Measurements from ENCODE around the gene LSAMP. TPM values are rescaled to one million over a fixed set of nuclear protein-coding genes. Genes with fewer than 3 reads are reported as not detected.
A peak's percentile ranks its signal among the peaks of the same experiment; 100 is the strongest.

The LSAMP gene
- polyA plus RNA-seq, 1 experiment, result 2.7 TPM

DNA sequence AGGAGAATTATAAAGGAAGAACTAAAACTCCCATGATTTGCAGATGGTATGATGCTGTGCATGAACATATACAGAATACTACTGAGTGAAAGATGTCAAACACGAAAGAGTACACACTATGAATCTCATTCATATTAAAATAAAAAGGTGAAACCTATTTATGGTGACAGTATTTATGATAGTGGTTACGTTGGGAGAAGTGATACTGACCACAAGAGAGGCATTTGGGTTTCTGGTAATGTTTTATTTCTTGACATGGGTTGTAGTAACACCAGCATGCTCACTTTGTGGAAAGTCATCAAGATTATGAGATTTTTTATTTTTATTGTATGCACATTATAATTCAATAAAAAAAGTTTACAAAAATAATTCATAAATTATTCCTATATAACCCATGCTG is 498.0 kb downstream of the LSAMP start:
- Histone ChIP-seq H3K27me3 (ENCODE audit: control insufficient read depth, insufficient read depth, low read length) (no peaks in the 10 kb centered on the region), H3K4me3 (ENCODE audit: low read depth, low read length) (no peak overlapping the region), H3K36me3 (ENCODE audit: control insufficient read depth, insufficient read depth, low read length) (no peaks in the 10 kb centered on the region)
- POLR2A ChIA-PET, result no interaction called here
- TF ChIP-seq, protein P1, sequence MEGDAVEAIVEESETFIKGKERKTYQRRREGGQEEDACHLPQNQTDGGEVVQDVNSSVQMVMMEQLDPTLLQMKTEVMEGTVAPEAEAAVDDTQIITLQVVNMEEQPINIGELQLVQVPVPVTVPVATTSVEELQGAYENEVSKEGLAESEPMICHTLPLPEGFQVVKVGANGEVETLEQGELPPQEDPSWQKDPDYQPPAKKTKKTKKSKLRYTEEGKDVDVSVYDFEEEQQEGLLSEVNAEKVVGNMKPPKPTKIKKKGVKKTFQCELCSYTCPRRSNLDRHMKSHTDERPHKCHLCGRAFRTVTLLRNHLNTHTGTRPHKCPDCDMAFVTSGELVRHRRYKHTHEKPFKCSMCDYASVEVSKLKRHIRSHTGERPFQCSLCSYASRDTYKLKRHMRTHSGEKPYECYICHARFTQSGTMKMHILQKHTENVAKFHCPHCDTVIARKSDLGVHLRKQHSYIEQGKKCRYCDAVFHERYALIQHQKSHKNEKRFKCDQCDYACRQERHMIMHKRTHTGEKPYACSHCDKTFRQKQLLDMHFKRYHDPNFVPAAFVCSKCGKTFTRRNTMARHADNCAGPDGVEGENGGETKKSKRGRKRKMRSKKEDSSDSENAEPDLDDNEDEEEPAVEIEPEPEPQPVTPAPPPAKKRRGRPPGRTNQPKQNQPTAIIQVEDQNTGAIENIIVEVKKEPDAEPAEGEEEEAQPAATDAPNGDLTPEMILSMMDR (IDR thresholded peaks at IDR 0.05; ENCODE audit: insufficient read depth, low read depth, low read length), result no peak
- CTCF ChIA-PET, result no interaction called here
- DNase-seq (ENCODE audit: low read depth), result no peak

DNA sequence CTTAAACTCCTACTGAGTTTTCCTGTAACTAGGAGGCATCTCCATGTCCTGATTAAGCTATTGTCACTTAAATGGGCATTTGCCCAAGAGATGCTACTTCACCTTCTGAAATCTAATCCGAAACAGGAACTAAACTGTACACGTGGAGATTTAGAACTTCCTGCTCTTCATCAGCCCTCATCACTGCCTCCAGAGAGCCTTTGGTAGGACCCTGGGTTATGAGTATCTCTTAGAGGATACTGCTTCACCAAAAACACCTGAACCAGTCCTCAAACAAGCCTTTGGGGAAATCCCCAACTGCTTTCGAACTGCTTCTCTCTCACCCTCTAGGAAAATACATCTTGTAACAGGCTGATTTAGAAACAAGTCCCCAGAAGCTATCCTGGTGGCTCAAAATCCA is 501.7 kb downstream of the LSAMP start:
- TF ChIP-seq, protein P1 (IDR thresholded peaks at IDR 0.05; ENCODE audit: insufficient read depth, low read depth, low read length), result no peak
- DNase-seq (ENCODE audit: low read depth), result no peak
- Histone ChIP-seq H3K4me3 (ENCODE audit: low read depth, low read length) (no peak overlapping the region), H3K36me3 (ENCODE audit: control insufficient read depth, insufficient read depth, low read length) (no peaks in the 10 kb centered on the region), H3K27me3 (ENCODE audit: control insufficient read depth, insufficient read depth, low read length) (no peaks in the 10 kb centered on the region)
- ChIA-PET POLR2A (no interaction called here), CTCF (interaction anchor here (1.0 to 1.4 kb wide), 3 partner anchors 9 to 14 kb away, joined by 3 read pairs; no protein-coding TSS in a partner anchor)

DNA sequence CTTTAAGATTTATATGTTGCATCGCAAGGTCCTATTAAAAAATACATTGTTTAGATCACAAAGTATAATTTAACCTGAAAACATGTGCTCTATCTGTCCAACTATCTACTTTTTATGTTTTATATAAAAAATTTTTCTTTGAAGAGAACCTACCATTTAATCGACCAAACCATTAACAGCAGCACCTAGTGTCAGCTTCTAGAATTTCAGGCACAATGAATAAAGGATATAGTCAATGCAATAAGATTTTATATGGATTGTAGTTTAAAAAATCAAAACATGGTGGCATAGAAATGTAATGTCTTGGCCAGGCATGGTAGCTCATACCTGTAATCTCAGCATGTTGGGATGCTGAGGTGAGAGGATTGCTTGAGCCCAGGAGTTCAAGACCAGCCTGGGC is 508.2 kb downstream of the LSAMP start:
- no peak for DNase-seq (ENCODE audit: low read depth)
- Histone ChIP-seq H3K27me3 (ENCODE audit: control insufficient read depth, insufficient read depth, low read length) (no peaks in the 10 kb centered on the region), H3K36me3 (ENCODE audit: control insufficient read depth, insufficient read depth, low read length) (no peaks in the 10 kb centered on the region), H3K4me3 (ENCODE audit: low read depth, low read length) (no peak overlapping the region)
- TF ChIP-seq, protein P1 (IDR thresholded peaks at IDR 0.05; ENCODE audit: insufficient read depth, low read depth, low read length), result peak; percentile 40
- POLR2A ChIA-PET, result no interaction called here
- CTCF ChIA-PET, result interaction anchor here (0.8 to 1.9 kb wide), 7 partner anchors 9 to 33 kb away, joined by 3 to 7 read pairs (median 3); no protein-coding TSS in a partner anchor

DNA sequence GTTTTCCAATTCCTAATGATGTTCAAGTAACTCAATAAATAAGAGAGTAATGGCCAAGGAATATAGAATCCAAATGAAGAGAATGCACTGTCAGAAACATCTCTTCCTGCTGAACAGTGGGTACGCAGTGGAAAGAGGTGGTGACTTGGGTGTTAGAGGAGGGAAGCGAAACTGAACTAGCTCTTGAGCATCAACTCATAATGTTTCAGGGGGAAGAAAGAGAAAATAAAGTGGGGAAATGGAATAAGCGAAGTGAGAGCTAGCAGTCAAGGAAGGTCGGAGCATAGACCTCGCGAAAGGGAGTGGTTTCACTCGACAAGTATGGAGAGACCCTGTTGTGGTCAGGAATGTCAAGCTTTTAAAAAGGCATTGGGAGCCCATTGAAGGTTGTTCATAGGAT is 512.5 kb downstream of the LSAMP start:
- H3K4me3 ChIP-seq (ENCODE audit: low read depth, low read length), result no peak overlapping the region
- POLR2A ChIA-PET, result no interaction called here
- no peaks in the 10 kb centered on the region for H3K27me3 ChIP-seq (ENCODE audit: control insufficient read depth, insufficient read depth, low read length)
- TF ChIP-seq, protein P1 (IDR thresholded peaks at IDR 0.05; ENCODE audit: insufficient read depth, low read depth, low read length), result no peak
- H3K36me3 ChIP-seq (ENCODE audit: control insufficient read depth, insufficient read depth, low read length), result no peaks in the 10 kb centered on the region
- DNase-seq (ENCODE audit: low read depth), result no peak
- CTCF ChIA-PET, result interaction anchor here (0.6 to 1.5 kb wide), 2 partner anchors 10 to 29 kb away, joined by 3 to 6 read pairs; no protein-coding TSS in a partner anchor

DNA sequence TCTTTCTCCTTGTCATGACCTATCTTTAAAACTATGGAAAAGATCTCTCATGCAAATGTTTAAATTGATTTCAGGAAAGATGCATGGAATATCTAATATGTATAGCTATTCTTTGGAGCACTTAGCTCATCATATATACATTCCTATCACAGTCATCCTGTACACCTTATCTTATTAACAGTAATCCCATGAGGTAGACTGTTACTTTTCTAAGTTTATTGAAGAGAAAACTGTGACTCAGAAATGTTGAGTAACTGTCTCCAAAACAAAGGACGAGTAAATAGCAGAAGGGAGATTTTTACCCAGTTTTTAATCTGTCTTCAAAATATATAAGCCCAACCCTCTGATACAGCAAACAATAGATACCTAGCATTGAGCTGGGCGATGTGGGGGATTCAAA is 513.7 kb downstream of the LSAMP start:
- Histone ChIP-seq H3K4me3 (ENCODE audit: low read depth, low read length) (no peak overlapping the region), H3K36me3 (ENCODE audit: control insufficient read depth, insufficient read depth, low read length) (no peaks in the 10 kb centered on the region), H3K27me3 (ENCODE audit: control insufficient read depth, insufficient read depth, low read length) (no peaks in the 10 kb centered on the region)
- no peak for DNase-seq (ENCODE audit: low read depth)
- TF ChIP-seq, protein P1 (IDR thresholded peaks at IDR 0.05; ENCODE audit: insufficient read depth, low read depth, low read length), result no peak
- CTCF ChIA-PET, result interaction anchor here (1.5 kb wide), 1 partner anchor 9 kb away, joined by 6 read pairs; no protein-coding TSS in a partner anchor
- POLR2A ChIA-PET, result no interaction called here
